ENCODE results near the gene MAPT. TPM values are rescaled to one million over a fixed set of nuclear protein-coding genes. Genes with fewer than 3 reads are reported as not detected.

The MAPT gene
- total RNA-seq, 4 donors from 2014 or later: 70.3 to 120 (median 82.8) TPM

- TF ChIP-seq, protein P1, sequence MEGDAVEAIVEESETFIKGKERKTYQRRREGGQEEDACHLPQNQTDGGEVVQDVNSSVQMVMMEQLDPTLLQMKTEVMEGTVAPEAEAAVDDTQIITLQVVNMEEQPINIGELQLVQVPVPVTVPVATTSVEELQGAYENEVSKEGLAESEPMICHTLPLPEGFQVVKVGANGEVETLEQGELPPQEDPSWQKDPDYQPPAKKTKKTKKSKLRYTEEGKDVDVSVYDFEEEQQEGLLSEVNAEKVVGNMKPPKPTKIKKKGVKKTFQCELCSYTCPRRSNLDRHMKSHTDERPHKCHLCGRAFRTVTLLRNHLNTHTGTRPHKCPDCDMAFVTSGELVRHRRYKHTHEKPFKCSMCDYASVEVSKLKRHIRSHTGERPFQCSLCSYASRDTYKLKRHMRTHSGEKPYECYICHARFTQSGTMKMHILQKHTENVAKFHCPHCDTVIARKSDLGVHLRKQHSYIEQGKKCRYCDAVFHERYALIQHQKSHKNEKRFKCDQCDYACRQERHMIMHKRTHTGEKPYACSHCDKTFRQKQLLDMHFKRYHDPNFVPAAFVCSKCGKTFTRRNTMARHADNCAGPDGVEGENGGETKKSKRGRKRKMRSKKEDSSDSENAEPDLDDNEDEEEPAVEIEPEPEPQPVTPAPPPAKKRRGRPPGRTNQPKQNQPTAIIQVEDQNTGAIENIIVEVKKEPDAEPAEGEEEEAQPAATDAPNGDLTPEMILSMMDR (IDR thresholded peaks at IDR 0.05 in 4 of 5, conservative IDR thresholded peaks at IDR 0.05 in 1 of 5): no peak
- TF ChIP-seq POLR2A (IDR thresholded peaks at IDR 0.05): no peak
- no peak overlapping the region for H3K4me3 ChIP-seq
- no peak for ATAC-seq
- H3K27ac ChIP-seq: no peak overlapping the region
- intact Hi-C loops (cut with DNase I; ENCODE audit: low total_unique reads): no loop called here
- H3K4me1 ChIP-seq: peaks cover 22 to 36% of the 10 kb centered on the region in 2 donors
- no peaks in the 10 kb centered on the region for H3K27me3 ChIP-seq
- DNase-seq: no peak
- peaks cover 0 to 8% of the 10 kb centered on the region in 2 donors for H3K36me3 ChIP-seq
- in situ Hi-C loops (cut with MboI; ENCODE audit: low sequenced_read_pairs in 4 of 4): loop anchor here in 2 of 4 donors (25.0 kb wide), 1 partner anchor 326 kb away; no protein-coding TSS in a partner anchor
- no peaks in the 10 kb centered on the region for H3K9me3 ChIP-seq
Observed at GRCh38 chr17:45963283-45963682, 68.9 kb downstream of the MAPT start.

- DNase-seq (no peak), ATAC-seq (no peak)
- Histone ChIP-seq H3K9me3 (no peaks in the 10 kb centered on the region), H3K4me1 (peaks cover 22 to 36% of the 10 kb centered on the region in 2 donors), H3K36me3 (peaks cover 0 to 8% of the 10 kb centered on the region in 2 donors), H3K27ac (no peak overlapping the region), H3K4me3 (no peak overlapping the region), H3K27me3 (no peaks in the 10 kb centered on the region)
- TF ChIP-seq POLR2A (IDR thresholded peaks at IDR 0.05): no peak
- TF ChIP-seq, protein P1 (IDR thresholded peaks at IDR 0.05 in 4 of 5, conservative IDR thresholded peaks at IDR 0.05 in 1 of 5): no peak
- intact Hi-C loops (cut with DNase I; ENCODE audit: low total_unique reads): no loop called here
- in situ Hi-C loops (cut with MboI; ENCODE audit: low sequenced_read_pairs in 4 of 4): loop anchor here in 2 of 4 donors (25.0 kb wide), 1 partner anchor 327 kb away; no protein-coding TSS in a partner anchor
Observed at GRCh38 chr17:45963889-45964288, 69.5 kb downstream of the MAPT start.

GRCh38 chr17:45964634-45965033 is 70.3 kb downstream of the MAPT start:
- ATAC-seq (no peak), DNase-seq (no peak)
- H3K4me1 ChIP-seq: peaks cover 22 to 36% of the 10 kb centered on the region in 2 donors
- intact Hi-C loops (cut with DNase I; ENCODE audit: low total_unique reads): no loop called here
- in situ Hi-C loops (cut with MboI; ENCODE audit: low sequenced_read_pairs in 4 of 4): loop anchor here in 2 of 4 donors (25.0 kb wide), 1 partner anchor 327 kb away; no protein-coding TSS in a partner anchor
- TF ChIP-seq POLR2A (IDR thresholded peaks at IDR 0.05): no peak
- TF ChIP-seq, protein P1 (IDR thresholded peaks at IDR 0.05 in 4 of 5, conservative IDR thresholded peaks at IDR 0.05 in 1 of 5): no peak
- H3K27me3 ChIP-seq: no peaks in the 10 kb centered on the region
- H3K4me3 ChIP-seq: no peak overlapping the region
- H3K9me3 ChIP-seq: no peaks in the 10 kb centered on the region
- no peak overlapping the region for H3K27ac ChIP-seq
- peaks cover 0 to 8% of the 10 kb centered on the region in 2 donors for H3K36me3 ChIP-seq

DNA sequence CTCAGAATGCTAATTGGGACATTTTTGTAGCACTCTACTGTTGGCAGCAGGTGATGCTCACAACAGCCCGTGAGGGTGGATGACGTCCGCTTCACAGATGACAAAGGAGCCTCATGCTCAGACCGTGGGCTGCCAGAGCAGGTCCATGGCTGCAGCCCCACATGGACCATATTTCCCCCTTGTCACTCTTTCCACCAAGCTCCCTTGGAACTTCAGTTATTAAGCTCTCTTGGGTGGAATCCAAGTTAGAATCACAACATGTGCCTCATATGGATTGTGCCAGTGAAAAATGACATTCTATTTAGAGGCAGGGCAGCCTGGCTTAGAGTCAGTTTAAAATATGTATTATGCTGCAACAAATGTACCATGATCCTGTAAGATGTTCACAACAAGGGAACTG is 71.5 kb downstream of the MAPT start:
- ATAC-seq: peak; percentile 21 to 34
- no peak for DNase-seq
- H3K27me3 ChIP-seq: no peaks in the 10 kb centered on the region
- TF ChIP-seq POLR2A (IDR thresholded peaks at IDR 0.05): no peak
- TF ChIP-seq, protein P1 (IDR thresholded peaks at IDR 0.05 in 4 of 5, conservative IDR thresholded peaks at IDR 0.05 in 1 of 5): no peak
- H3K9me3 ChIP-seq: no peaks in the 10 kb centered on the region
- H3K4me3 ChIP-seq: no peak overlapping the region
- peaks cover 0 to 8% of the 10 kb centered on the region in 2 donors for H3K36me3 ChIP-seq
- in situ Hi-C loops (cut with MboI; ENCODE audit: low sequenced_read_pairs in 4 of 4) (loop anchor here in 2 of 4 donors (25.0 kb wide), 1 partner anchor 329 kb away; no protein-coding TSS in a partner anchor), intact Hi-C loops (cut with DNase I; ENCODE audit: low total_unique reads) (no loop called here)
- H3K4me1 ChIP-seq: peaks cover 22 to 36% of the 10 kb centered on the region in 2 donors
- peak overlapping the region in 3 of 4 donors; percentile 8 to 67 (median 55) for H3K27ac ChIP-seq
